Activated CD8-positive, alpha-beta memory T cell treated with anti-CD3 and anti-CD28 coated beads, Interleukin-2, amount 50 U/mL, for 24 hours (primary cell): ENCODE data around the gene THSD7B.

Source experiments
- DNase-seq: peaks from one replicate; pipeline ENCODE4 v3.0.0-alpha.2; 2020; ENCODE audit errors: extremely low read depth

Gene THSD7B

DNA sequence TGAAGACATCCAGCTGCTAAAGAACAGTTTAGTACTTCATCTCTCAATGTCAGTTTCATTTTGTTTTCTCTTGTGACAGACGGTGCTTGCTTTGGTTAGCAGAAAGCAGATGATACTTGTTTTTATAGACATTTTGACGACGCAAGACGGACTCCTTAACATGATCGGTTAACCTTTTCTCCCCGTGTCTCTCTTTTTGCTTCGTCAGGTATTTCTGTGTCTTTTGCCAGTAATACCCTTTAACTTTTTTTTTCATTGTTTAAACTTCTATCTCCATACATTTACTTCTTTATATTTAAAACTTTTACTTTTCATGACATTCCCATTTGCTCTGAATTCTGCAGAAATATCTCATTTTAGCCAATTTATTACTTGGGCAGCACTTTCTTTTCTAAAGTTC is 57.9 kb downstream of the THSD7B start:
- no peak for DNase-seq

DNA sequence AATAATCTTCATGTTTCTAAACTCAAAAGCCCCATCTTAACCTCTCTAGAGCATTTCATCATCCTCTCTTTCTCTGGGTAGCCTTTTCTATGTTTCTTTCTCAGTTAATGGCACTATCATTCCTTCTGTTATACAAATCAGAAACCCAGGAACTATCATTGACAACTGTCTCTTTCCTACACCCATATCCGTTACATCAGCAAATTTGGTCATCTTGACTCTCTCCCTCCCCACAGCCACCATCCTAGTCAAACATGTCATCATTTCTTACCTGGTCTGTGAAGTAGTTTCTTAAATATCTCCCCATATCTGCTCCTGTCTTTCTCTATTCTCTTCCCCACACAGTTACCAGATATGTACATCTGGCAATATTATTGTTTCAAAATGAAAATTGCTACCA is 62.8 kb downstream of the THSD7B start:
- no peak for DNase-seq

- no peak for DNase-seq
These were observed 63.4 kb downstream of the THSD7B start for GRCh38 chr2:136828774-136829173.

DNA sequence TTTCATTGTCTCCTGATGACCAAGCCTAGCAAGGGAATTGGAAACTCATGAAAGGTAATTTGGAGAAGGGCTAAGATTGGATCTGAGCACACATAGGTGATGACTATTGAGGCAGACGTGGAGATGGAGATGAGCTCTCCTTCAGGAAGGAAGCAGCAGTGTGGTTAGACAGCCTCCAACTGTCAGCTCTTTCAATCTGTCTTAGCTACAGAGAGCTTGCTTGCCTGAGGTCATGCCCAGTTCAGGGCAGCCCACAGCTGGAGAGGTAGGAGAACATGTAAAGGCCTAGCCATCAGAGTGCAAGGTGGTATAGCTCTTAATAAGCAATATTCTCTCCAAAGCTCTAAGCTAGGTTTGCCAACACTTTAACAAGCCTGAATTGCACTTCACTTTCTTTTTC is 79.2 kb downstream of the THSD7B start:
- DNase-seq: no peak

DNA sequence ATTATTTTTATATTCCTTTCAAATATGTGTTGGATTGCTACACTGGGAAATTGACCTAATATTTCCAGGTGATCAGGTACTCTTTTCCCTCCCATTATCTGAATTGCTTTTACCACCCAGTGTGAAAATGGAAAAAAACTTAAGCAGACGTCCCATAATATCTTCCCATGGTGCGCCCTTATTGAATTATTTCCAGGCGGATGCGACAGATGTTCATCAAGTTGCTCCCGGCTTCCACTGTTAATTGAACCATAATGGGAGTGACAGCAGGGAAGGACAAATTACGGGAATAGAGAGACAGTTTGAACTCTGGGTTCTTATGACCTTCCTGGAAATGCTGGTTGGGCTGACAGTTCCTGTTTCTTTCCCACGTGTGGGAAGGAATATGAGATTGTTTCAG is 93.3 kb downstream of the THSD7B start:
- no peak for DNase-seq

GRCh38 chr2:136860443-136860958 is 95.2 kb downstream of the THSD7B start:
- no peak for DNase-seq

- DNase-seq: no peak
These were observed 98.1 kb downstream of the THSD7B start for GRCh38 chr2:136863468-136863867.

DNA sequence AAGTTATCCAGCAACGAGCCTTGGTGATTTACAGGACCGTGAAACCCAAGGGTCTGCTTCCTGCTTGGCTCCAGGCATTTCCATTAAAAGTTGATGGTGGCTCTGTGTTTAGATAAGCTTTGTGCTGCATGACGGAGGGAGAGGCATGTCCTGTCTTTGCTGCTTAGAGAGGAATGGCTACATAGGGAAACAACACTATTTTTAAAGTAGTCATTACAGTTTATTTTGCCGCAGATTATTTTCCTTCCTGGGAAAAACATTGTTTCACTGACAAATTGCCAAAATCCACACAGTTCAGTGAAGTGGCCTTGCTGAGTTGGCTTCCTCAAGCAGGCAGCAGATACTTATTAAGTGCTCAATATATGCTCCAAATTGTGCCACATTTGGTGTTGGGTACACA is 98.5 kb downstream of the THSD7B start:
- DNase-seq: no peak

- no peak for DNase-seq
These were observed 106.1 kb downstream of the THSD7B start for GRCh38 chr2:136871424-136871823.

DNA sequence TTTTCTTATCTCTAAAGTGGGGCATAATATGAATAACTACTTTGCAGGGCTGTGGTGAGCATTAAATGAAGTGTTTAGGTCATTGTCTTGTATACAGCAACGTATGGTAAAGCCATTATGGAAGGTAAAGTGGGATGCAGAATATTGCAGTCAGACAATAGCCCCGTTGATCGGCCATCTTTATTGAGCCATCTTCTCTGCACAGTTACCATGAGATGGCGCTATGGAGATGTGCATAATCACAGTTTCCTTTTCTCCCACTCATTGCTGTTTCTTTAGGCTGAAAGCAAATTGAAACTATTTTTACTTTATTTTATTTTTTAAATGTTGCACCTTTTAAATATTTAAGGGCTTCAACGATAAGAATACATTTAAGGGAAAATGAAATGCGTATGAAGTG is 108.9 kb downstream of the THSD7B start:
- no peak for DNase-seq

GRCh38 chr2:136891100-136891499 is 125.8 kb downstream of the THSD7B start:
- DNase-seq: no peak

DNA sequence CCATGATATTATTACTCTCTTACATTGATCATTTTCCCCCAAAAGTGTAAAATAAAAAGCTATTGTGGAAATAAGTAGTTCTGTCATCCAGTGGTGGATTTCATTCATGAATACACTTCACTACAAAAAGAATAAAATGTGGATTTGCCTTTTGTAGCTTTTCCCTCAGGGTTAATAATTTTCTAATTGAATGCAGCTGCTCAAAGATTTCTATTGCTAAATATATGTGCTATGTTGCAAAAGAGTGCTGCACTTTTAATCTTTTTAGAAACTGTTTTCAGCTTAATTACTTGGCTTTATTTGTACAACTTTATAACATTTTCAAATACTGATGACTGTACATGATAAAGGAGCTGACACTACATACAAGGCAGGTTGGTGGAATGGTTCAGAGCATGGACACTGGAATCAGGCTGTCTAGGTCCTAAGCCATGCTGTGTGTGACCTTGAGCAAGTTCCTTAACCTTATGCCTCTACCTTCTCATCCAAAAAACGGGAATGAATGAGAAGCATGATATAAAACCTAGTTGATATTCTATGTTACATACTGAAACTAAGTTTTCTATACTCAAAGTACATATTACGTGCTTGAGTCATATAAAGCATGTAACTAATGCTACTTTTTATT is 128.8 kb downstream of the THSD7B start:
- DNase-seq: no peak

- no peak for DNase-seq
These were observed 136.4 kb downstream of the THSD7B start for GRCh38 chr2:136901732-136902131.

DNA sequence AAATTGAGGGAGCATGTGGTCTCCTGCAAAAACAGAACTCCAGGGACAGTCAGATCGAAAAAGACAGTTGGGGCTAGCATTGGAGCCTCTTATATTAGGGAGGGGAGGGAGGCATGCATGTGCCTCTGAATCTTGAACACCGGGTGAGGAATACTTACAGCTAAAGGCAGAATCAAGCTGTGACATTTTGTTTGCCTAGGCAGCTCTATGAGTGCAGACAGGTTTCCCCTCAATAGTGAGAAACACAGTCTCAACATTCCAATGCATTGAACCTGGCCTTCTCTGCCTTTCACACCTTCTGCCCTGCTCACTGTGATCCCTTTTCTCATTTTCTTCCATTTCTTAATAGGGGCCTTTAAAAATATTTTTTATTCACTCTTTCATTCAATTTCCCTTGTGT is 140.4 kb downstream of the THSD7B start:
- DNase-seq: no peak

GRCh38 chr2:136909777-136910176 is 144.4 kb downstream of the THSD7B start:
- no peak for DNase-seq

GRCh38 chr2:136916131-136916530 is 150.8 kb downstream of the THSD7B start:
- DNase-seq: no peak

DNA sequence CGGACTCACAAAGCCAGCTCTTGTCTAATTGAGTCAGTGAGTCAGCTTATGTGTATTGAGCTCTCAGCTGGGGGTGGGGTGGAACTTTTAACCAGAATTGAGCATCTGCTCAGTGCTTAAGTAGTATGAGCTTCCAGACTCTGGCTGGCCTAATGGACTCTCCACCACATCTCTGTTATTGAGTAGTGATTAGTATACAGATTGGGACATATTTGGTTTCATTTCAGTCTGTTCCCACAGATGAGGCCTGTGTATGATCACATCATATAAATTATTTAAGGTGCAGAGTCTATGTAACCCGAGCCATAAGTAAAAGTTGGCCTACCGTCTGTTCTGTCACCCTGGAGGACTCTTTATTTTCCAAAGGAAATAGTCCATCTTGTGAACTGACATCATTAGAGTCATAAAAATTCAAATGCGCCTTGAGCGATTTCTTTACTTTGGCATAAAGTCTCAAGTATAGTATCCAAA is 152.1 kb downstream of the THSD7B start:
- no peak for DNase-seq

DNA sequence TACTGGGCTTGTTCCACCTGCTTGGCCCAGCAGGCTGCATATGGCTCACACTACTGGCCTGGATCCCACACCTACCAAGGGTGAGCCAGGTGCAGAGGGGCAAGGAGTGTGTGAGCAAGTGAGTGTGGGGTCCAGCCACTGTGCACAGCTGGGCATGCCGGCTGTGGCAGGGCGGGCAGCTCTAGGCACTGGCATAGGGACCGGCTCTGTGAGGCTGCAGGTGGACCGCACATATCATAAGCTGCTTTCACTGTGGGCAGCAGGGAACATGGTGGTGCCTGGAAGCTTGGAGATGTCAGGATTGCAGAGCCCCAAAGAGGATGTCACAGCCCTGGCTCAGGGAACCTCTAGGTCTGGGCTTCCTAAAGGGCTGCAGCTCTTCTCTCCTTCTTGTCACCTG is 154.3 kb downstream of the THSD7B start:
- no peak for DNase-seq

DNA sequence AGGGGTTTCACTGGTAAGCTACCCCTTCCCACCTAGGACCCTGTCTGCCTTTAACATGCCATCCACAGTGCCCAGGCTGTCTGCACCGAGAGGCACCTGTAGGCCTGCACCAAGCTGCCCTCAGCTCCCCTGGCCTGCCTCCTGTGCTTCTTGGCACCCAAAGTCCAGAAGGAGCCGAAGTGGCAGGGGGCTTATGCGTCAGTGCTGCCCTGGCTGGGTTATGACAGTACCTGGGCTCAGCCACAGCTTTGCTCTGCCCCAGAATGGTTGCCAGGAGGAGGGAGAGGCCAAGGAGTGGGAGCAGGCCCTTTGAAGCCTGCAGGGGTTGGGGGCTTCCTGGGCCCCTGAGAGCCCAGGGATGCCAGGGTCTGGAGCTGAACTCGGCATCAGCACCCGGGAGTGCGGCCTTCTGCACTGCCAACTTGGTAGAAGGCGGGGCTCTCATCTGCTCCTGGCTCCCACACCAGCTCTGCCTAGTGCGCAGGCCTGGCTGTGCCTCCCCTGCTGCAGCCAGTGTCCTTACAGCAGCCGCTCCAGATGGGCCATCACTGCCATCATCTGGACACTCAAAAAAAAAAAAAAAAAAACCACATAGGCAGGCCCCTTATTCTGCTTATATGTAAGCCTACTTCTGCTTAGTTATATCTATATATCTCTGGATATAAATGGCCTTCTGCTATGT is 155.4 kb downstream of the THSD7B start:
- DNase-seq: no peak

DNA sequence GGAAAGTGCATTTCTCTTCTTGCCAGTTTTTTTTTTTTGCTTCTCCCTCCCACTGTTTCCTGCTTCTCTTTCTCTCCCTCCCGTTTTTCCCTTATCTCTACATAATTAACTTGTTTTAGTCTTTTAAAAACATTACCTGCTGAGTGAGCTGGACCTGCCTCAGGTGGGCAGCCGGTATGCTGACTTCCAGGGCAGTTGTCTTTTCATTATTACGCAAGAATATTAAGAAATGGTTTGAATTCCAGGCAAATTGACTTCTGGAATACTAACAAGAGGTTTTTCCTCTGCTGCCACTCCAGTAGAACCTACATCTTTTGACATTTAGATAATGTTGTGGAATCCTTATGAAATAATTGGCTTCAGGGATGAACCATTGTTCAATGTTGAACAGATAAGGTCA is 161.8 kb downstream of the THSD7B start:
- DNase-seq: no peak

DNA sequence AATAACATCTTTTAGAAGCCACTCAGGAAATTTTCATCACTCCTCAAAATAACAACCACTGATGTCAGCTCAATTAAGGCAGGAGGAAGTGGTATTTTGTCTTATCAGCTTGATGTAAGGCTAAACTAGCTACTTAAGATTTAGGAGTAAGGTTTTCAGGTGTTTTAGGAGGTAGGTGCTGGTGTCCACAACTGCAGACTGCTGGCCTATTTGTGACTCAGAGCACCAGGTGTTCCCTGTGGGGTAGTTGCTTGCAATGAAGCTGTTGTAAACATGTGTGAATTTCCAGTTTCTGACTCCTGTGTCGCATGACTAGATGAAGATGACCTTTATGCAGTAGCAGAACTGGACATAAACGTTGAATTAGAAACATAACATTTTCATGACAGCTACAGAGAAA is 164.2 kb downstream of the THSD7B start:
- no peak for DNase-seq

DNA sequence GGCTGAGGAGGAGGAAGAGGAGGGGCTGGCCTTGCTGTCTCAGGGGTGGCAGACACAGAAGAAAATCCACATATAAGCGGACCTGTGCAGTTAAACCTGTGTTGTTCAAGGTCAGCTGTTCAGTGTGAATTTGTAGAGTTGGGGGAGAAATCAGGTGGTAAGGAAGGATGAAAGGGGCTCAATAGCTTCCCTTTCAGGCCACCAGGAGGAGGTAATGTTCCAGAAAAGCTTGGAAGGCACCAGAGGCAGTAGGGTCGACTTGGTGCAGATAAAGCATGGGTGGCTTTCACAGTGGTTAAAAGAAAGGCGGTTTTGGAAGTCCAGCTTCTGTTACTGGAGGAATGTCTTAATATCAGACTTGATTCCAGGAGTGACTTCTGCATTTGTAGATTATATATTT is 167.4 kb downstream of the THSD7B start:
- DNase-seq: no peak

GRCh38 chr2:136935119-136935518 is 169.8 kb downstream of the THSD7B start:
- DNase-seq: no peak

- DNase-seq: no peak
These were observed 190.7 kb downstream of the THSD7B start for GRCh38 chr2:136956050-136956449.
